Measurements from ENCODE around the gene CHMP4A. TPM values are rescaled to one million over a fixed set of nuclear protein-coding genes. Genes with fewer than 3 reads are reported as not detected.

The CHMP4A gene
- total RNA-seq, 1 experiment from 2014 or later: 44.4 TPM

DNA sequence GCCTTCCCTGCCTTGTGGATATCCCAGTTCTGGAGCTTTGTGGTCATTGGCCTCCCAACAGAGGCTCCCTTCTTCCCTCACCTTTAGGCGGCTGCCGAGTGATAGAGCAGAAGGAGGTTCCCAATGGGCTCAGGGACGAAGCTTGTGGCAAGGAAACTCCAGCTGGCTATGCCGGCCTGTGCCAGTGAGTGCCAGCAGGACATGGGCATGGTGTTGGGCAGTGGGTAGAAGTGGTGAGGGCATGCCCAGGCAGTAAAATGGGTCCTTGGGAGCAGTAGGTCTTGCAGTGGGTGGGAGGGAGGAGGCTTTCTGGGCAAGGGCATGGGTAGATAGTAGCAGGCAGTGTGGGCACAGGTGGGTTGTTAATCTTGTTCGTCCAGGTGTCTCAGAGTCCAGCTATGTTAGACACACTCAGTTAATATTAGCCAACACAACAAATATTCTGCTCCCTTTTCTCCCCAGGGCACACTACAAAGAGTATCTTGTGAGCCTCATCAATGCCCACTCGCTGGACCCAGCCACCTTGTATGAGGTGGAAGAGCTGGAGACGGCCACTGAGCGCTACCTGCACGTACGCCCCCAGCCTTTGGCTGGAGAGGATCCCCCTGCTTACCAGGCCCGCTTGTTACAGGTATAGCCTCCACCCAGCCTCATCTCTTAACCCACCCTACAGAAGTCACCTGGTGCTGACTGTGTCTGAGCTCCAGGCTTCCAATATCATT, 53.4 kb downstream of the CHMP4A start:
- DNase-seq (ENCODE audit: low read depth): no peak

Small RNA genes lying within 50 kb of the gene (small RNA-seq; reads per million reads assigned to genes)
- not detected for gene AL136295.4
- gene CHMP4A: not detected
- gene IPO4: not detected
- gene IRF9: not detected
- gene MDP1: not detected

Other genes with a start within 250 kb of the CHMP4A start
- gene DHRS4L2, start 224.6 kb downstream of the CHMP4A start, total RNA-seq (2014; rRNA removed; shearing (Covaris generic)): 24.6 and 31.5 TPM in 2 replicates
- gene CARMIL3, start 161.5 kb downstream of the CHMP4A start, total RNA-seq (2014; rRNA removed; shearing (Covaris generic)): 0.07 and 0.11 TPM in 2 replicates
- not detected in 2 replicates for gene CPNE6, start 141.9 kb downstream of the CHMP4A start, total RNA-seq (2014; rRNA removed; shearing (Covaris generic))
- gene PCK2, start 119.2 kb downstream of the CHMP4A start, total RNA-seq (2014; rRNA removed; shearing (Covaris generic)): 27.1 and 29.3 TPM in 2 replicates
- gene DCAF11, start 98.7 kb downstream of the CHMP4A start, total RNA-seq (2014; rRNA removed; shearing (Covaris generic)): 37.2 and 46.7 TPM in 2 replicates
- gene NRL, start 98.5 kb downstream of the CHMP4A start, total RNA-seq (2014; rRNA removed; shearing (Covaris generic)): 1.3 and 4.4 TPM in 2 replicates
- 0.63 TPM in 1 of 2 replicates, not detected in the other for gene FITM1, start 82.8 kb downstream of the CHMP4A start, total RNA-seq (2014; rRNA removed; shearing (Covaris generic))
- 130 and 149 TPM in 2 replicates for gene PSME1, start 77.3 kb downstream of the CHMP4A start, total RNA-seq (2014; rRNA removed; shearing (Covaris generic))
- gene EMC9, start 71.9 kb downstream of the CHMP4A start, total RNA-seq (2014; rRNA removed; shearing (Covaris generic)): 30.2 and 32.2 TPM in 2 replicates
- gene PSME2, start 66.9 kb downstream of the CHMP4A start, total RNA-seq (2014; rRNA removed; shearing (Covaris generic)): 224 and 243 TPM in 2 replicates
- gene RNF31, start 66.0 kb downstream of the CHMP4A start, total RNA-seq (2014; rRNA removed; shearing (Covaris generic)): 57.7 and 69.8 TPM in 2 replicates
- gene IRF9, start 52.2 kb downstream of the CHMP4A start, total RNA-seq (2014; rRNA removed; shearing (Covaris generic)): 5.0 and 7.8 TPM in 2 replicates
- gene REC8, start 41.4 kb downstream of the CHMP4A start, total RNA-seq (2014; rRNA removed; shearing (Covaris generic)): 0.53 and 1.0 TPM in 2 replicates
- 242 and 273 TPM in 2 replicates for gene IPO4, start 24.7 kb downstream of the CHMP4A start, total RNA-seq (2014; rRNA removed; shearing (Covaris generic))
- 54.0 and 68.3 TPM in 2 replicates for gene TM9SF1, start 18.0 kb downstream of the CHMP4A start, total RNA-seq (2014; rRNA removed; shearing (Covaris generic))
- gene TSSK4, start 7.8 kb downstream of the CHMP4A start, total RNA-seq (2014; rRNA removed; shearing (Covaris generic)): 0.13 TPM in 1 of 2 replicates, not detected in the other
- gene MDP1, start 2.6 kb upstream of the CHMP4A start, total RNA-seq (2014; rRNA removed; shearing (Covaris generic)): 10.6 and 12.3 TPM in 2 replicates
- gene NEDD8, start 18.9 kb upstream of the CHMP4A start, total RNA-seq (2014; rRNA removed; shearing (Covaris generic)): 307 and 368 TPM in 2 replicates
- 92.5 and 107 TPM in 2 replicates for gene GMPR2, start 19.4 kb upstream of the CHMP4A start, total RNA-seq (2014; rRNA removed; shearing (Covaris generic))
- gene TINF2, start 29.1 kb upstream of the CHMP4A start, total RNA-seq (2014; rRNA removed; shearing (Covaris generic)): 47.2 and 52.4 TPM in 2 replicates
- gene TGM1, start 49.7 kb upstream of the CHMP4A start, total RNA-seq (2014; rRNA removed; shearing (Covaris generic)): 0.76 and 1.4 TPM in 2 replicates
- 24.0 and 24.5 TPM in 2 replicates for gene RABGGTA, start 58.1 kb upstream of the CHMP4A start, total RNA-seq (2014; rRNA removed; shearing (Covaris generic))
- gene DHRS1, start 86.3 kb upstream of the CHMP4A start, total RNA-seq (2014; rRNA removed; shearing (Covaris generic)): 6.0 and 6.9 TPM in 2 replicates
- 21.1 and 25.6 TPM in 2 replicates for gene NOP9, start 86.4 kb upstream of the CHMP4A start, total RNA-seq (2014; rRNA removed; shearing (Covaris generic))
- gene CIDEB, start 94.5 kb upstream of the CHMP4A start, total RNA-seq (2014; rRNA removed; shearing (Covaris generic)): 0.10 TPM in 1 of 2 replicates, not detected in the other
- 5.0 and 7.8 TPM in 2 replicates for gene LTB4R2, start 96.7 kb upstream of the CHMP4A start, total RNA-seq (2014; rRNA removed; shearing (Covaris generic))
- 3.8 and 6.5 TPM in 2 replicates for gene LTB4R, start 98.0 kb upstream of the CHMP4A start, total RNA-seq (2014; rRNA removed; shearing (Covaris generic))
- gene ADCY4, start 121.6 kb upstream of the CHMP4A start, total RNA-seq (2014; rRNA removed; shearing (Covaris generic)): not detected in 2 replicates
- 0.08 TPM in 1 of 2 replicates, not detected in the other for gene RIPK3, start 126.5 kb upstream of the CHMP4A start, total RNA-seq (2014; rRNA removed; shearing (Covaris generic))
- 0.32 TPM in 1 of 2 replicates, not detected in the other for gene NFATC4, start 154.7 kb upstream of the CHMP4A start, total RNA-seq (2014; rRNA removed; shearing (Covaris generic))
- gene NYNRIN, start 185.5 kb upstream of the CHMP4A start, total RNA-seq (2014; rRNA removed; shearing (Covaris generic)): 0.03 and 0.05 TPM in 2 replicates
- gene CBLN3, start 216.2 kb upstream of the CHMP4A start, total RNA-seq (2014; rRNA removed; shearing (Covaris generic)): 0.35 and 0.84 TPM in 2 replicates
- 18.0 and 20.8 TPM in 2 replicates for gene KHNYN, start 216.5 kb upstream of the CHMP4A start, total RNA-seq (2014; rRNA removed; shearing (Covaris generic))
- 11.7 and 21.9 TPM in 2 replicates for gene SDR39U1, start 229.3 kb upstream of the CHMP4A start, total RNA-seq (2014; rRNA removed; shearing (Covaris generic))

Measured in HT1080 (cell line).